Fibroblast of skin of left quadriceps (primary cell): Measurements from ENCODE around the gene LRFN3.
A peak's percentile ranks its signal among the peaks of the same experiment; 100 is the strongest.
"Not testable (repeated sequence)": the region's sequence is repeated elsewhere in the genome, so short reads cannot be mapped to it uniquely, and the experiment has no call there.

Experiments used
- DNase-seq, 2 experiments: peaks; one replicate each; pipeline ENCODE4 v3.0.0-alpha.2; 2013; ENCODE audit warnings: low read depth in 2 of 2

The LRFN3 gene

DNA sequence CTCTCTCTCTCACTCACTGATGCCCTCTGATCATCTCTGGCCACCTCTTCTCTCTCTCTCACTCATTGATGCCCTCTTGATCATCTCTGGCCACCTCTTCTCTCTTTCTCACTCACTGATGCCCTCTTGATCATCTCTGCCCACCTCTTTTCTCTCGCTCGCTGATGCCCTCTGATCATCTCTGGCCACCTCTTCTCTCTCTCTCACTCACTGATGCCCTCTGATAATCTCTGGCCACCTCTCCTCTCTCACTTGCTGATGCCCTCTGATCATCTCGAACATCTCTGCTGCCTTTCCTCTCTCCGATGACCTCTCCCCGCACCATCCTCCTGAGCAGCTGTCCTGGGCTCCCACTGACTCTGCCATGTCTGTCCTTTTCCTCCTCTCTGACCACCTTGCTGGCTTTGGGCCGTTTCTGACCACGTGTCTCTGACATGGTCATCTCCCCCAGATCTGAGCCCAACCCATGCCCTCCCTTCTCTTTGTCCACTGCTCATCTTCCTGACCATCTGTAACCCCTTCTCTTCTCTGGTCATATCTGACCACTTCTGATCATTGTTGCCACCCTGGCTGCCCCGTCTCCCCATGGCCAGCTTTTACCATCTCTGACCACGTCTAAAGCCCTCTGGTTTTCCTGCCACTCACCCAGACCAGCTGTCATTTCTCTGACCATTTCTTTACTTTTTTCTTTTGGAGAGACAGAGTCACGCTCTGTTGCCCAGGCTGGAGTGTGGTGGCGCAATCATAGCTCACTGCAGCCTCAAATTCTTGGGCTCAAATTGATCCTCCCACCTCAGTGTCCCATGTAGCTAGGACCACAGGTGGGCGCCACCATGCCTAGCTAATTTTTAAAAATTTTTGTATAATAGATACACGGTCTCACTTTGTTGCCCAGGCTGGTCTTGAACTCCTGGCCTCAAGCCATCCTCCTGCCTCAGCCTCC lies 2.4 kb downstream of the LRFN3 start:
- no peak for DNase-seq

DNA sequence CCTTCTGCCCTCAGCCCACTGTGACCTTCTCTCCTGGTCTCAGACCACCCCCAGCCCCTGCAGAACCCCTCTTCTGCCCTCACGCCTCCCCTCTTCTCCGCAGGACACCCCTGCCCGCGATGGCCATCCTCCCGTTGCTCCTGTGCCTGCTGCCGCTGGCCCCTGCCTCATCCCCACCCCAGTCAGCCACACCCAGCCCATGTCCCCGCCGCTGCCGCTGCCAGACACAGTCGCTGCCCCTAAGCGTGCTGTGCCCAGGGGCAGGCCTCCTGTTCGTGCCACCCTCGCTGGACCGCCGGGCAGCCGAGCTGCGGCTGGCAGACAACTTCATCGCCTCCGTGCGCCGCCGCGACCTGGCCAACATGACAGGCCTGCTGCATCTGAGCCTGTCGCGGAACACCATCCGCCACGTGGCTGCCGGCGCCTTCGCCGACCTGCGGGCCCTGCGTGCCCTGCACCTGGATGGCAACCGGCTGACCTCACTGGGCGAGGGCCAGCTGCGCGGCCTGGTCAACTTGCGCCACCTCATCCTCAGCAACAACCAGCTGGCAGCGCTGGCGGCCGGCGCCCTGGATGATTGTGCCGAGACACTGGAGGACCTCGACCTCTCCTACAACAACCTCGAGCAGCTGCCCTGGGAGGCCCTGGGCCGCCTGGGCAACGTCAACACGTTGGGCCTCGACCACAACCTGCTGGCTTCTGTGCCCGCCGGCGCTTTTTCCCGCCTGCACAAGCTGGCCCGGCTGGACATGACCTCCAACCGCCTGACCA lies 3.3 kb downstream of the LRFN3 start:
- no peak for DNase-seq

DNA sequence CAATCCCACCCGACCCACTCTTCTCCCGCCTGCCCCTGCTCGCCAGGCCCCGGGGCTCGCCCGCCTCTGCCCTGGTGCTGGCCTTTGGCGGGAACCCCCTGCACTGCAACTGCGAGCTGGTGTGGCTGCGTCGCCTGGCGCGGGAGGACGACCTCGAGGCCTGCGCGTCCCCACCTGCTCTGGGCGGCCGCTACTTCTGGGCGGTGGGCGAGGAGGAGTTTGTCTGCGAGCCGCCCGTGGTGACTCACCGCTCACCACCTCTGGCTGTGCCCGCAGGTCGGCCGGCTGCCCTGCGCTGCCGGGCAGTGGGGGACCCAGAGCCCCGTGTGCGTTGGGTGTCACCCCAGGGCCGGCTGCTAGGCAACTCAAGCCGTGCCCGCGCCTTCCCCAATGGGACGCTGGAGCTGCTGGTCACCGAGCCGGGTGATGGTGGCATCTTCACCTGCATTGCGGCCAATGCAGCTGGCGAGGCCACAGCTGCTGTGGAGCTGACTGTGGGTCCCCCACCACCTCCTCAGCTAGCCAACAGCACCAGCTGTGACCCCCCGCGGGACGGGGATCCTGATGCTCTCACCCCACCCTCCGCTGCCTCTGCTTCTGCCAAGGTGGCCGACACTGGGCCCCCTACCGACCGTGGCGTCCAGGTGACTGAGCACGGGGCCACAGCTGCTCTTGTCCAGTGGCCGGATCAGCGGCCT lies 4.1 kb downstream of the LRFN3 start:
- no peak for DNase-seq

DNA sequence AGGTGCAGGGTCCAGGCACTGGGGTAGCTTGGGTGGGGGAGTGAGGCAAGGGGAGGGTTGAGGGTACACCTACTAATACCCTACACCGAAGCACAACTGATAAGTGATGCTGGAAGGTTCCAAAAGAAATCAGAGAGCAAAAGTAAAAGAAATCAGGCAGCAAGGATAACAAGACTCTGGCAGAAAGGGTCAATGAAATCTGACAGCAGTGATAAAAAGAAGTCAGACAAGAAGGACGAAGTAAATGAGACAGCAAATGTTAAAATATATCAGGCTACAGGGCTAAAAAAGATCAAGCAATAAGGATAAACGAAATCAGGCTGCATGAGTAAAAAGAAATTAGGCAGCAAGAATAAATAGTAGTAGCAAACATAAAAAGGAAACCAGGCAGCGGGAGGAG lies 4.7 kb downstream of the LRFN3 start:
- DNase-seq, result no peak

DNA sequence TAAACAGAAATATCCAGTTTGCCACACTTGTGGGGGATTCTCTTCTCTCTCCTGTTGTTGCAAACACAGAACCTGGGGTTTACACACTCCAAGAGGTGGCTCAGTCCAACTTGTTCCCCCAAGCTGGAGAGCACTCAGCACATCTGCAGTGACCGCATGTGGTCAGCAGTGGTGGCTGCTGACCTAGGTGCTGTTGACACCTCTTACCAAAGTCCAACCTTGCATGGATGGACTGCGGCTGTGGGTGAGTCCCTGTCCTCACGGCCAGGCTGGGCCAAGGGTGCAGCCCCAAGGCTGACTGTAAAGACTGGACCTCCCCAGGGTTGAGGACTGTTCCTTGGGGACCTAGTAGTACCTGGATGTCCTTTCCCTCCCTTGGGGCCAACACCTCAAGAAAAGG lies 6.1 kb downstream of the LRFN3 start:
- DNase-seq, result no peak

DNA sequence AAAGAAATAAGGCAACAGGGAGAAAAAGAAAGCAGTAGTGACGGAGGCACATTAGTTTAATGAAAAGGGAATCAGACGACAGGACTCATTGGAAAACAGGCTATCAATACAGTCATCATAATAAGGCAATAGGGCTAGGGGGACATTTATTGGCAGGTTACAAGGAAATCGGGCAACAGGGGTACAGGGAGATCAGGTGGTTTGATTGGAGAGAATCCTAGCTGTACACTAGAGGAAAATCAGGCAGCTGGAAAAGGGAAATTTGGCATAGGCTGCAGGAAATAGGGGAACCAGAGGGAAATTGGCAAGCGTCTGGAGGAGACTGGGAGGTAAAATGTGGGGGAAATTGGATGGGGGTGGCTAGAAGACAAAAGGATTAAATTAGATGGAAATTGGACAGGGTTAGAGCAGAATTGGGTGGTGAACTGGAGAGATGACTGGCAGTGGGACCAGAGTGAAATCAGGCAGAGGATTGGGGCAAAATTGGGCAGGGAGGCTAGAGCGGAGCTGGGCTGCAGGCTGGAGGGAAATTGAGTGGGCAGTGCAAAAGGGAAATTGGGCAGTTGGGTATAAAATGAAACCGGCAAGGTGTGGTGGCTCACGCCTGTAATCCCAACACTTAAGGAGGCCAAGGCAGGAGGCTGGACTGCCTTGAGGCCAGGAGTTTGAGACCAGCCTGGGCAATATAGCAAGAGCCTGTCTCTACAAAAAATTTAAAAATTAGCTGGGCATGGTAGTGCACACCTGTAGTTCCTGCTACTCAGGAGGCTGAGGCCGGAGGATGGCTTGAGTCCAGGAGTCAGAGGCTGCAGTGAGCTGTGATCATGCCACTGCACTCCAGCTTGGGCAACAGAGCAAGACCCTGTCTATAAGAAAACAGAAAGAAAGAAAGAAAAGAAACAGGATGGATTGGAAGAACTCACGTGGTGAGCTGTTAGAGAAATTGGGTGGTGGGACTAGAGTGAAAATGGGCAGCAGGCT lies 7.4 kb downstream of the LRFN3 start:
- no peak for DNase-seq

DNA sequence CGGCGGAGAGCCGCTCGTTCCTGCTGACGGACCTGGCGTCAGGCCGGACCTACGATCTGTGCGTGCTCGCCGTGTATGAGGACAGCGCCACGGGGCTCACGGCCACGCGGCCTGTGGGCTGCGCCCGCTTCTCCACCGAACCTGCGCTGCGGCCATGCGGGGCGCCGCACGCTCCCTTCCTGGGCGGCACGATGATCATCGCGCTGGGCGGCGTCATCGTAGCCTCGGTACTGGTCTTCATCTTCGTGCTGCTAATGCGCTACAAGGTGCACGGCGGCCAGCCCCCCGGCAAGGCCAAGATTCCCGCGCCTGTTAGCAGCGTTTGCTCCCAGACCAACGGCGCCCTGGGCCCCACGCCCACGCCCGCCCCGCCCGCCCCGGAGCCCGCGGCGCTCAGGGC lies 8.4 kb downstream of the LRFN3 start:
- DNase-seq, result no peak

DNA sequence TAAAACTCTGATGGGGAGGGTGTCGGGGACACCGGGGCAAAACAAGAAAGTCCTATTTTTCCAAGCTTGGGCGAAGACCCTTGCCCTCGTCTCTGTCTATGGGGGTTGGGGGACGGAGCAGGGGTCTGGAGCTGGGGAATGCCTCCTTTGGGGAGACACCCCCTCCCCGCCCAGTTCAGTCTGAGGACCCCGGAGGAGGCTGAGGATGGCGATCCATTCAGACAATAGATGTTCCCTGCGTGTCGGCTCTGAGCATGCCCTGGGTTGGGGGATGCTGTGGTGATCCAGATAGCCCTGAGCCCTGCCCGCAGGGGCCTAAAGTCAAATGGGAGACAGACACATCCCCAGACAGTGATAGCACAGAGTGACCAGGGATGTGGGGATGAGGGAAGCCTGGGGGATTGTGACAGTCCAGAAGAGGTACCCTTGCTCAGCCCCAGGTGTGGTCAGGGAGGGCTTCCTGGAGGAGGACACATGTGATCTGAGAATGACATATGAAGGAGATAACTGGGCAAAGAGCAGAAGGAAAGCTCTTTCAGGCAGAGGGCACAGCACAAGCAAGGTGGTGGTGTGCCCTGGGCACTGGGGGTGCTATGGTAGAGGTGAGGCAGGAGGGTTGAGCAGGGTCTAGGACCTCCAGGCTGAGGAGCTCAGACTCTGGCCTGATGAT lies 9.1 kb downstream of the LRFN3 start:
- DNase-seq, result no peak

DNA sequence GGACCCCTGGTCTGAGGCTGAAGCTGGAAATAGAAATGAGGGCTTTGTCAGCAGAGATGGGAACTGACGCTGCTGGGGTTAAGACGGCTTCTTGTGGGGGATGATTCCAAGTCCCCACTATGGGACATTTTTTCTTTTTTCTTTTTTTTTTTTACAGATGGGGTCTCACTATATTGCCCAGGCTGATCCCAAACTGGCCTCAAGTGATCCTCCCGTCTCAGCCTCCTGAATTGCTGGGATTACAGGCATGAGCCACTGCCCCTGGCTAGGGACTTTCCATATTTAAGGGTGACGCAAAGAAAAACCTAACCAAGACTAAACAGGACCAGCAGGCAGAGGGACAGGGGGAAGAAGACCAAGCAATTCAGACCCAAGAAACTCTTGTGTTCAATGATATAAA lies 10.0 kb downstream of the LRFN3 start:
- no peak for DNase-seq

GRCh38 chr19:35949131-35949530 lies 13.0 kb downstream of the LRFN3 start:
- DNase-seq, result no peak

DNA sequence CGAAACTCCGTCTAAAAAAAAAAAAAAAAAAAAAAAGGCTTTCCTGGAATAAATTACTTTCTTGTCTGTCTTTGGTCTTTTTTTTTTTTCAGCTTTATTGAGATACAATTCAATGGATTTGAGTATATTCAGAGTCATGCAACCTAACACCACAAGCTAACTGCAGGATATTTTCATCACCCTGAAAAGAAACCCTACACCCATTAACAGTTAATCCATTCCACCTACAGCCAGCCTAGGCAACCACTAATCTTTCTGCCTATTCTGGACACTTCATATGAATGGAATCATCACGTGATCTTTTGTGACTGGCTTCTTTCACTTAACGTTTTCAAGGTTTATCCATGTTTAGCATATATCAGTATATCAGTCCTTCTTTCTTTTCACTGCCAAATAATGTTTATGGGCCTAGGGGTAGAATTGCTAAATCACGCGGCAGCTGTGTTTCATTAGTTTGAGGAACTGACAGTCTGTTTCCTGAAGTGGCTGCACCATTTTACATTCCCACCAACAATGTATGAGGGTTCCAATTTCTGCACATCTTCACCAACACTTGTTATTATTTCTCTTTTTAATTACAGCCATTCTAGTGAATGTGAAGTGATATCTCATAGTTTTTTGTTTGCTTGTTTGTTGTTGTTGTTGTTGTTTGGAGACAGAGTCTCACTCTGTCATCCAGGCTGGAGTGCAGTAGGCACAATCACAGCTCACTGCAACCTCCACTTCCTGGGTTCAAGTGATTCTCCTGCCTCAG lies 19.9 kb downstream of the LRFN3 start:
- no peak for DNase-seq

DNA sequence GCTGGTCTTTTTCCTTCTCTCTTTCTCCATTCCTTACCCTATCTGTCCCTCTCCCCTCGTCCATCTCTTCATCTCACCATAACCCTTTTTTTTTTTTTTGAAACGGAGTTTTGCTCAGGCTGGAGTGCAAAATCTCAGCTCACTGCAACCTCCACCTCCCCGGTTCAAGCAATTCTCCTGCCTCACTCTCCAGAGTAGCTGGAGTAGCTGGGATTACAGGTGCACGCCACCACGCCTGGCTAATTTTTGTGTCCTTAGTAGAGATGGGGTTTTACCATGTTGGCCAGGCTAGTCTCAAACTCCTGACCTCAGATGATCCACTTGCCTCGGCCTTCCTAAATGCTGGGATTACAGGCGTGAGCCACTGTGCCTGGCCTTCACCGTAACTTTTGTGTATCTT lies 21.2 kb downstream of the LRFN3 start:
- DNase-seq, result not testable (repeated sequence)

- no peak for DNase-seq
Measured at GRCh38 chr19:35958660-35959039, 22.5 kb downstream of the LRFN3 start.

DNA sequence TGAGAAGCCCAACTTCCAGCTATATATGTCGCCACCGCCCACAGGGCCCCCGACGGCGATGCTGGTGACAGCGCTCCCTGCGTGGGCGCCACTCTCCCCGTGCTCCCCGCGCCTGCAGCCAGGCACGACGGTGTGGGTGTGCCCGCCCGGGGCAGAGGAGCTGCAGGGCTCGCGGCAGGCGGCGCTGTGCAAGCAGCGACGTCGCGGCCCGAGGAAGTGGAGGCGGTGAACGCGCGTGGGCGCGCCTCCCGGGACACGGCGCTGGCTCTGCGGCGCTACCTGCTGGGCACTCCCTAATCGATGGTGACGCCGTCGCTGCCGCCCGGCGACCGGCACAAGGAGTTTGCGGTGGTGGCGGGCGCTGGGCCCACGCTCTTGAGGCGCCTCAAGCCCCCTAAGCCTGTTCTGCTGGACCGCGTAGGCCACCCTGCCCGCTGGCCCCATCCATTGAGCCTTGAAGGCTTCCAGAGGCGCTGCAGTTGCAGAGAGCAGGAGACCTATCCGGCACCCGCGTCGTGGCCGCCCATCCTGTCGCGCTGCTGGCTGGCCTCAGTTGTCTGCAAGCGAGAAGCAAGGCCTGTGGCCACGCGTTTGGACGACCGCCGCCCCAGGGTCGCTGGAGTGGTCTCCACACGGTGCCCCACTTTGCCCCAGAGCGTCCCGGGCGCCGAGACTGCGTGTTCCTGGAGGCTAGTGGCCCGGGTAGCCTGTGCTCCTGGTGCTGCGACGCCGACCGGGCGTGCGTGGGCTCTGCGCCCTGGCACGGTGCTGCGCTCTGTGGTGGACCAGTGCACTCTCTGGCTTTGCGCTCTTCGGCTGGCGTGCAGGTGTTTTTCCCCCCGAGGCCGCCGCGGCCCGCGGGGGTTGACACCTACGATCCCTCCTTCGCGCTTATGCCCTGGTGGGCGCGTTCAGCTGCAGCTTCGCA lies 23.1 kb downstream of the LRFN3 start:
- no peak for DNase-seq

- no peak for DNase-seq
Measured at GRCh38 chr19:35959968-35960320, 23.8 kb downstream of the LRFN3 start.

GRCh38 chr19:35960432-35960972 lies 24.3 kb downstream of the LRFN3 start:
- DNase-seq, result no peak

- peak; percentile 32 for DNase-seq
Measured at GRCh38 chr19:35963514-35963913, 27.3 kb downstream of the LRFN3 start.

DNA sequence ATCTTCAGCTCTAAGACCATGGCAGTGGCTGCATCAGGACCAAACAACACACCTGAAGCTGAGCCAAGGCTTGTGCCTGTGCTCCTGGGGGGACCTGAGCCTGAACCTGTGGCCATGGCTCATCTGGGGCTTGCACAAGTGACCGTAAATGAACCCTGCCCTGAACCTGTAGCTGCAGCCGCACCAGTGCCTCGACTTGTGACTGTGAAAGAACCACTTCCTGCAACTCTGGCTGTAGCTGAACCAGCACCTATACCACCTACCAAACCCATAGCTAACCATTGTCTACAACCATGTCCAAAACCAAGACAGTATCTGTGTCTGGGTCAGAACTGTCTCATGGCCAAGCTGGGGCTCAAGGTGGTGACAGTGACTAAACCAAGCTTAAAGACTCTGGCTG lies 30.6 kb downstream of the LRFN3 start:
- DNase-seq, result no peak

DNA sequence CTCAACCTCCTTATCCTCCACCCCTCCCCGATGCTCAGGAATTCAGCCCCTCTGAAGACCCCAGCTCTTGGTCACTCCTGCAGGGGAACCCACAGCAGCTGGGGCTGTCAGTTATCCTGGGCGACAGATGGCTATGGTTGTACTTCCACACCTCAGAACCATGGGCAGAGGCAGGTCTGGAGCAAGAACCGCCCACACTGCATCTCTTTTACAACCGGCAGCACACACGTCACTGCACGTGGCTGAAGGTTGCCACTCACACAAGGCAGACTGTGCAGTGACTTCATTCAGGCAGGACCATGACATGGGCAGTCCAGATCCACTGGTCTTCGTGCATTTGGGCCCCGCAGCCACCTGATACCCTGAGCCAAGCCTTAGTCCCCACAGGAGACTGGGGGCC lies 37.3 kb downstream of the LRFN3 start:
- DNase-seq, result no peak
